ENCODE results near the gene HSPB2. TPM values are rescaled to one million over a fixed set of nuclear protein-coding genes. Genes with fewer than 3 reads are reported as not detected.

HSPB2 gene
- total RNA-seq, 6 experiments from 2014 or later: 1.7 to 7.8 (median 5.4) TPM

DNA sequence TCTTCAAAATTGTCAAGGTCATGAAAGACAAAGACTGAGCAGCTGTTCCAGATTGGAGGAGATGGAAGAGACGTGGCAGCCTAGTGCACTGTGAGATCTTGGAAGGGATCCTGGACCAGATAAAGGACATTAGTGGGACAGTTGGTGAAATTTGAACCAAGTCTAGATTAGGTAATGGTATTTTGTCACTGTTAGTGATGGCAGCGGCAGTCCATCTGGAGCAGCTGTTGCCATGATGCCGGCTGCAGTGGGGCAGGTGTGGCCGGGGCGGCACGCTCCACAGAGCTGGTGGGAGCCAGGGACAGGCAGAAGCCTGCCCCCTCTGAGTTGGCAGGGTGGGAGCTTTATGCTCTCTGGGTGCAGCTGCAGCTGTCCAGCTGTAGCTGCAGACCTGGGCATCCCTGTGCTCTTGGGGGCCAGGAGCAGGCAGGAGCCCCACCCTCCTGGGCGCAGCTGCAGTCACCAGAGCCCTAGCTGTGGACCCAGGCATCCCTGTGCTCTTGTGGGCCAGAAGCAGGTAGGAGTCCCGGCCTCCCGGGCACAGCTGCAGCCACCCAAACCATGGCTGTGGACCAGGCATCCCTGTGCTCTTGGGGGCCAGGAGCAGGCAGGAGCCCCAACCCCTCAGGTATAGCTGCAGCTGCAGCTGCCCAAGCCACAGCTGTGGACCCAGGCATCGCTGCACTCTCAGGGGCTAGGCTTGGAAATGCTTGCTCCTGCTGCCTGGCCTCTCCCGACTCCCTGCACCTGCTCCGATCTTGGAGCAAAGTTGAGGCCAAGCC, 45.3 kb downstream of the HSPB2 start:
- Mint-ChIP-seq H3K36me3 (ENCODE audit: low read depth) (no peaks in the 10 kb centered on the region), H3K4me1 (ENCODE audit: low read depth) (peaks cover 12% of the 10 kb centered on the region), H3K27me3 (ENCODE audit: insufficient read depth) (no peaks in the 10 kb centered on the region), H3K27ac (no peak overlapping the region), H3K4me3 (no peak overlapping the region), H3K9me3 (no peaks in the 10 kb centered on the region)
- TF ChIP-seq, protein P1, sequence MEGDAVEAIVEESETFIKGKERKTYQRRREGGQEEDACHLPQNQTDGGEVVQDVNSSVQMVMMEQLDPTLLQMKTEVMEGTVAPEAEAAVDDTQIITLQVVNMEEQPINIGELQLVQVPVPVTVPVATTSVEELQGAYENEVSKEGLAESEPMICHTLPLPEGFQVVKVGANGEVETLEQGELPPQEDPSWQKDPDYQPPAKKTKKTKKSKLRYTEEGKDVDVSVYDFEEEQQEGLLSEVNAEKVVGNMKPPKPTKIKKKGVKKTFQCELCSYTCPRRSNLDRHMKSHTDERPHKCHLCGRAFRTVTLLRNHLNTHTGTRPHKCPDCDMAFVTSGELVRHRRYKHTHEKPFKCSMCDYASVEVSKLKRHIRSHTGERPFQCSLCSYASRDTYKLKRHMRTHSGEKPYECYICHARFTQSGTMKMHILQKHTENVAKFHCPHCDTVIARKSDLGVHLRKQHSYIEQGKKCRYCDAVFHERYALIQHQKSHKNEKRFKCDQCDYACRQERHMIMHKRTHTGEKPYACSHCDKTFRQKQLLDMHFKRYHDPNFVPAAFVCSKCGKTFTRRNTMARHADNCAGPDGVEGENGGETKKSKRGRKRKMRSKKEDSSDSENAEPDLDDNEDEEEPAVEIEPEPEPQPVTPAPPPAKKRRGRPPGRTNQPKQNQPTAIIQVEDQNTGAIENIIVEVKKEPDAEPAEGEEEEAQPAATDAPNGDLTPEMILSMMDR (IDR thresholded peaks at IDR 0.05): no peak
- no peak for DNase-seq

DNA sequence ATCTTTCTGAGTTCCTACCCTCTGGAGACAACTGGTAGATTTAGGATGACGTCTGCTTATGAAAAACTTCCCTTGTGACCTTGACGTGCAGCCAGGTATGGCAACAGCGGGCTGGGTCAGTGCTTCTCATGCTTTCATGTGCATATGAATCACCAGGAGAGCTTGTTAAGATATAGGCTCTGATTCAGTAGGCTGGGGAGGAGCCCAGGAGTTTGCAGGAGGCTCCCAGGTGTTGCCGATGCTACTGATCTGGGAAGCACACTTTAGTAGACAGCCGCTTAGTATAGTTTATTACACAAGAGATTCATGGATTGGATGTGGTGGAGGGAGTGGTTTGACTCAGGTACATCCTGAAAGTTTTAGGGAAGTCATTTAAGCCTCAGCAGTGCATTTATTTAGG, 48.4 kb downstream of the HSPB2 start:
- H3K27me3 Mint-ChIP-seq (ENCODE audit: insufficient read depth): no peaks in the 10 kb centered on the region
- no peak for DNase-seq
- H3K4me1 Mint-ChIP-seq (ENCODE audit: low read depth): peaks cover 12% of the 10 kb centered on the region
- H3K4me3 Mint-ChIP-seq: no peak overlapping the region
- no peaks in the 10 kb centered on the region for H3K9me3 Mint-ChIP-seq
- TF ChIP-seq, protein P1 (IDR thresholded peaks at IDR 0.05): no peak
- H3K27ac Mint-ChIP-seq: no peak overlapping the region
- H3K36me3 Mint-ChIP-seq (ENCODE audit: low read depth): no peaks in the 10 kb centered on the region

DNA sequence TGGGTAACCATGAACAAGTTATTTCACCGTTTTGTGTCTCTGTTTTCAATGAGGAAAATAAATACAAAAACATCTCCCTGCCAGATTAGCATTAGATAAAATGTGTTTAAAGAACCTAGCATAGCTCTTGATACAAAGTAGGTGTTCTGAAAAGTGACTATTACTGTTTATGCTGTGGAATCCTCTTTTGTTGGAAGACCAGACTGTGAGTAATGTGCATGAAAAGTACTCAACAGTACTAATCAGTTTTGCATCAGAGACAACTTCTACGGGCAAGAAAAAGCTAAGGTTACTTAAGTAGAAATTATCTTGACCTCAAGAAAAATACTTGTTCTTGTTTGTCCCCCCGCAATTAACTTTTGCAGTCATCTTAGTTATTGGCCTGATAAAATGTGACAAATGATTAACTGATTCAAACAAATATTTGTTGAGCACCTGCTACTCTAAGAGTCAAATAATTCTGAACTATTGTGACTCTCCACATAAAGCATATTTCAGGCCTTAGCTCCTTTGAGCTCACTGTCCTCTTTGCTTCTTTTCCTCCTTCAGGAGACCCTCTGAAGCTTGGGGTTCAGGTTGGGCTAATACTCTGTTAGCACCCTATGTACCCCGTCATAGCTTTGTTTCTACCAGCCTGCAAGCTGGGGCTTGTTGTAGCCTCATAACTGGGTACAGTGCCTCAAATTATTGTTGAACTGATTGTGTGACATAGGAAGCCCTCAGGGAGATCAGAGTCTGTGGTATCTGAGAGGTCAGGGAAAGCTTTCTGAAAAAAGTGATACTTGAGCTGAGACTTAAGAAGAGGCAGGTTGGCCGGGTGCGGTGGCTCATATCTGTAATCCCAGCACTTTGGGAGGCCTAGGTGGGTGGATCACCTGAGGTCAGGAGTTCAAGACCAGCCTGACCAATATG, 49.1 kb downstream of the HSPB2 start:
- H3K36me3 Mint-ChIP-seq (ENCODE audit: low read depth): no peaks in the 10 kb centered on the region
- TF ChIP-seq, protein P1 (IDR thresholded peaks at IDR 0.05): no peak
- peaks cover 12% of the 10 kb centered on the region for H3K4me1 Mint-ChIP-seq (ENCODE audit: low read depth)
- no peak for DNase-seq
- no peaks in the 10 kb centered on the region for H3K27me3 Mint-ChIP-seq (ENCODE audit: insufficient read depth)
- H3K27ac Mint-ChIP-seq: no peak overlapping the region
- H3K4me3 Mint-ChIP-seq: no peak overlapping the region
- no peaks in the 10 kb centered on the region for H3K9me3 Mint-ChIP-seq

Other genes starting within 250 kb of the HSPB2 start
- gene PPP2R1B, start 146.3 kb upstream of the HSPB2 start, total RNA-seq (2021; fragmentation: NEBNext Ultra II Directional; extraction: Animal tissue kit (Norgen Biotek cat#: 25700)): 10 to 100 TPM; 41.6 to 50.9 (median 44.3) TPM
- gene ALG9, start 41.2 kb upstream of the HSPB2 start, total RNA-seq (2021; fragmentation: NEBNext Ultra II Directional; extraction: Animal tissue kit (Norgen Biotek cat#: 25700)): 10 to 100 TPM; 31.1 to 44.2 (median 36.5) TPM
- 1 to 10 TPM; 1.4 to 2.4 (median 2.0) TPM for gene FDXACB1, start 33.6 kb upstream of the HSPB2 start, total RNA-seq (2021; fragmentation: NEBNext Ultra II Directional; extraction: Animal tissue kit (Norgen Biotek cat#: 25700))
- gene CFAP68, start 33.2 kb upstream of the HSPB2 start, total RNA-seq (2021; fragmentation: NEBNext Ultra II Directional; extraction: Animal tissue kit (Norgen Biotek cat#: 25700)): 10 to 100 TPM; 10.3 to 15.6 (median 12.5) TPM
- gene CRYAB, start 964 bp upstream of the HSPB2 start, total RNA-seq (2021; fragmentation: NEBNext Ultra II Directional; extraction: Animal tissue kit (Norgen Biotek cat#: 25700)): 100 to 1,000 TPM in 4 of 6 experiments, 10 to 100 TPM in 2; 49.6 to 125 (median 103) TPM
- gene C11orf52, start 6.2 kb downstream of the HSPB2 start, total RNA-seq (2021; fragmentation: NEBNext Ultra II Directional; extraction: Animal tissue kit (Norgen Biotek cat#: 25700)): under 1 TPM; 0.35 to 0.96 (median 0.64) TPM
- gene DIXDC1, start 24.6 kb downstream of the HSPB2 start, total RNA-seq (2021; fragmentation: NEBNext Ultra II Directional; extraction: Animal tissue kit (Norgen Biotek cat#: 25700)): 10 to 100 TPM in 1 of 6 experiments, 1 to 10 TPM in 5; 8.4 to 11.2 (median 9.7) TPM
- 10 to 100 TPM; 35.9 to 44.2 (median 42.1) TPM for gene DLAT, start 112.7 kb downstream of the HSPB2 start, total RNA-seq (2021; fragmentation: NEBNext Ultra II Directional; extraction: Animal tissue kit (Norgen Biotek cat#: 25700))
- gene PIH1D2, start 161.3 kb downstream of the HSPB2 start, total RNA-seq (2021; fragmentation: NEBNext Ultra II Directional; extraction: Animal tissue kit (Norgen Biotek cat#: 25700)): 1 to 10 TPM in 4 of 6 experiments, under 1 TPM in 2; 0.59 to 1.5 (median 1.1) TPM
- 10 to 100 TPM; 17.0 to 22.2 (median 19.8) TPM for gene NKAPD1, start 161.6 kb downstream of the HSPB2 start, total RNA-seq (2021; fragmentation: NEBNext Ultra II Directional; extraction: Animal tissue kit (Norgen Biotek cat#: 25700))
- gene TIMM8B, start 174.0 kb downstream of the HSPB2 start, total RNA-seq (2021; fragmentation: NEBNext Ultra II Directional; extraction: Animal tissue kit (Norgen Biotek cat#: 25700)): 10 to 100 TPM; 54.7 to 78.5 (median 64.2) TPM
- 100 to 1,000 TPM in 1 of 6 experiments, 10 to 100 TPM in 5; 81.8 to 105 (median 91.5) TPM for gene SDHD, start 174.1 kb downstream of the HSPB2 start, total RNA-seq (2021; fragmentation: NEBNext Ultra II Directional; extraction: Animal tissue kit (Norgen Biotek cat#: 25700))